ENCODE data around the gene PDXK.

- TF ChIP-seq CTCF (IDR thresholded peaks at IDR 0.05) = no peak
- no peak for TF ChIP-seq POLR2A (IDR thresholded peaks at IDR 0.05)
Measured at GRCh38 chr21:43675871-43676270, 43.1 kb upstream of the PDXK start.
